Neural cell (in vitro differentiated cells): ENCODE results near the gene OR6Y1.

Experiments used
- CTCF ChIP-seq: fragments of 450-650 bp; IDR thresholded peaks from 2 replicates; pipeline ENCODE4 v1.5.1; 2014; ENCODE audit warnings: antibody characterized with exemption, mild to moderate bottlenecking, moderate library complexity; ENCODE audit not compliant: poor library complexity, severe bottlenecking
- EP300 ChIP-seq: fragments of 450-650 bp; conservative IDR thresholded peaks from 2 replicates; pipeline ENCODE4 v1.6.1; 2014; ENCODE audit warnings: antibody characterized with exemption, mild to moderate bottlenecking, moderate library complexity; ENCODE audit not compliant: poor library complexity, severe bottlenecking
- POLR2AphosphoS5 ChIP-seq: IDR thresholded peaks from 2 replicates; pipeline ENCODE4 v1.6.1; 2012

GRCh38 chr1:158520955-158521665, 33.1 kb downstream of the OR6Y1 start:
- TF ChIP-seq POLR2AphosphoS5 = no peak
- TF ChIP-seq CTCF = no peak
- no peak for TF ChIP-seq EP300
